Measurements from ENCODE around the gene FAM217A.

Gene FAM217A

DNA sequence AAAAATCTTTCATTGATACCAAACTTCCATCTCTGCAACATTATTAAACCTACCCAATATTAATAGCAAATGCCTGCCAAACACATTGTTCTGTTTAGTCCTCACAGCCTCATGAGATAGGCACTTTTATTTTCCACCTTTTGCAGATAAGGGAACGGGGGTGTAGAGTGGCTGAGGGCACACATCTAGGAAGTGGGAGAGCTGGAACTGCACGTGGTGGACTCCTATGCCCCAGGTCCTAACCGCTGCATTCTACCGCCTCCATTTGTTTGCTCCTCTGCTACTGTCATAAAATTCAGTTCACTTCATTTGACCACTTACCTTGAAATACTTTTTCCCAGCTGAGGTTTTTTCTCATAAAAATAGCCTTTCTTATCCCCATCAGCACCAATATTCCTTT, 7.6 kb downstream of the FAM217A start:
- H3K36me3 ChIP-seq (ENCODE audit: control insufficient read depth, insufficient read depth, low read length): no peaks in the 10 kb centered on the region
- TF ChIP-seq, protein P1, sequence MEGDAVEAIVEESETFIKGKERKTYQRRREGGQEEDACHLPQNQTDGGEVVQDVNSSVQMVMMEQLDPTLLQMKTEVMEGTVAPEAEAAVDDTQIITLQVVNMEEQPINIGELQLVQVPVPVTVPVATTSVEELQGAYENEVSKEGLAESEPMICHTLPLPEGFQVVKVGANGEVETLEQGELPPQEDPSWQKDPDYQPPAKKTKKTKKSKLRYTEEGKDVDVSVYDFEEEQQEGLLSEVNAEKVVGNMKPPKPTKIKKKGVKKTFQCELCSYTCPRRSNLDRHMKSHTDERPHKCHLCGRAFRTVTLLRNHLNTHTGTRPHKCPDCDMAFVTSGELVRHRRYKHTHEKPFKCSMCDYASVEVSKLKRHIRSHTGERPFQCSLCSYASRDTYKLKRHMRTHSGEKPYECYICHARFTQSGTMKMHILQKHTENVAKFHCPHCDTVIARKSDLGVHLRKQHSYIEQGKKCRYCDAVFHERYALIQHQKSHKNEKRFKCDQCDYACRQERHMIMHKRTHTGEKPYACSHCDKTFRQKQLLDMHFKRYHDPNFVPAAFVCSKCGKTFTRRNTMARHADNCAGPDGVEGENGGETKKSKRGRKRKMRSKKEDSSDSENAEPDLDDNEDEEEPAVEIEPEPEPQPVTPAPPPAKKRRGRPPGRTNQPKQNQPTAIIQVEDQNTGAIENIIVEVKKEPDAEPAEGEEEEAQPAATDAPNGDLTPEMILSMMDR (IDR thresholded peaks at IDR 0.05): no peak
- no peak overlapping the region for H3K4me3 ChIP-seq (ENCODE audit: low read depth, low read length)
- H2AFZ ChIP-seq: no peak overlapping the region
- H3K4me2 ChIP-seq (ENCODE audit: low read length): no peak overlapping the region
- no peaks in the 10 kb centered on the region for H3K9me3 ChIP-seq (ENCODE audit: control insufficient read depth, low read length)
- H3K27me3 ChIP-seq (ENCODE audit: control insufficient read depth, insufficient read depth, low read length): no peaks in the 10 kb centered on the region
- H3K79me2 ChIP-seq: no peaks in the 10 kb centered on the region
- no peak overlapping the region for H3K27ac ChIP-seq
- H3K4me1 ChIP-seq: no peaks in the 10 kb centered on the region
- H3K9ac ChIP-seq: no peak overlapping the region

DNA sequence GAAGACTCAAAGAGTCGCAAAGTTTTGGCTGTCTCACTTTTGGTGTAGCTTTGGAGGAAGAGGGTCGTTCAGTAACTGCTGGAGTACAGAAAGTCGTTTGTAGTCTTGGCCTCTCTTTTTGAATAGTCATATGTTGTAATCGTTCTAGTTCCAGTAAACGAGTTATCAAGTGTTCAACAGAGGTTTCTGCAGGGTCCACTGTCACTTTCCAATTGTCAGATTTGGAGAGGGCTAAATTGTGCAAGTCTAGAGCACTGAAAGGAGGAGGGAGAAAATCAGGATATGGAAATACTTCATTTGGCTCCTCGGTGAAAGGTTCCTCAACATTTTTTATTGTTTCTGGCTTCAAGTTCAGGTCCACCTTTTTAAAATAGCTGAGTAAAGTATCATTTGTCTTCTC, 9.7 kb downstream of the FAM217A start:
- TF ChIP-seq, protein P1 (IDR thresholded peaks at IDR 0.05): no peak

DNA sequence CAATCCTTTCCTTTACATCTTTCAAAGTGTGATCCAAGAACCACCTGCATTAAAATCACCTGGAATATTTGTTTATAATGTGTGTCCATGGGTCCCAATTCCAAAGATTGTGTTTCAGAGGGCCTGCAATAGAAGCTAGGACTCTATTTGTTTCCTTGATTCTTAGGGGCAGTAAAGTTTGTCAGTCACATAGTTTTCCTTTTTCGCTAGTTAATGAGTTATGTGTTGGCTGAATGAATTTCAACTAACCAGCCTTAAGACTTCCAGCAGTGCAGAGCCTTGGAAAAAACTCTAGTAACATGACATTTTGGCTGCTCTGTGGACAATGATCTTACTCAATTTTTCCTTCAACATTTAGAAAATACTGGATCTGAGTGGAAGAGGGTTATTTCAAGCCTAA, 11.3 kb downstream of the FAM217A start:
- TF ChIP-seq, protein P1 (IDR thresholded peaks at IDR 0.05): no peak
- Histone ChIP-seq H3K36me3 (ENCODE audit: control insufficient read depth, insufficient read depth, low read length) (no peaks in the 10 kb centered on the region), H3K4me3 (ENCODE audit: low read depth, low read length) (no peak overlapping the region), H3K9ac (no peak overlapping the region), H3K4me1 (no peaks in the 10 kb centered on the region), H3K27ac (no peak overlapping the region), H3K27me3 (ENCODE audit: control insufficient read depth, insufficient read depth, low read length) (no peaks in the 10 kb centered on the region), H2AFZ (no peak overlapping the region), H3K4me2 (ENCODE audit: low read length) (no peak overlapping the region), H3K9me3 (ENCODE audit: control insufficient read depth, low read length) (no peaks in the 10 kb centered on the region), H3K79me2 (no peaks in the 10 kb centered on the region)

More for the DNA sequence above, 9.7 kb downstream of the FAM217A start:
- Histone ChIP-seq H3K36me3 (ENCODE audit: control insufficient read depth, insufficient read depth, low read length) (no peaks in the 10 kb centered on the region), H3K4me2 (ENCODE audit: low read length) (no peak overlapping the region), H3K79me2 (no peaks in the 10 kb centered on the region), H3K4me3 (ENCODE audit: low read depth, low read length) (no peak overlapping the region), H3K9ac (no peak overlapping the region), H3K27ac (no peak overlapping the region), H3K27me3 (ENCODE audit: control insufficient read depth, insufficient read depth, low read length) (no peaks in the 10 kb centered on the region), H3K4me1 (no peaks in the 10 kb centered on the region), H2AFZ (no peak overlapping the region), H3K9me3 (ENCODE audit: control insufficient read depth, low read length) (no peaks in the 10 kb centered on the region)

DNA sequence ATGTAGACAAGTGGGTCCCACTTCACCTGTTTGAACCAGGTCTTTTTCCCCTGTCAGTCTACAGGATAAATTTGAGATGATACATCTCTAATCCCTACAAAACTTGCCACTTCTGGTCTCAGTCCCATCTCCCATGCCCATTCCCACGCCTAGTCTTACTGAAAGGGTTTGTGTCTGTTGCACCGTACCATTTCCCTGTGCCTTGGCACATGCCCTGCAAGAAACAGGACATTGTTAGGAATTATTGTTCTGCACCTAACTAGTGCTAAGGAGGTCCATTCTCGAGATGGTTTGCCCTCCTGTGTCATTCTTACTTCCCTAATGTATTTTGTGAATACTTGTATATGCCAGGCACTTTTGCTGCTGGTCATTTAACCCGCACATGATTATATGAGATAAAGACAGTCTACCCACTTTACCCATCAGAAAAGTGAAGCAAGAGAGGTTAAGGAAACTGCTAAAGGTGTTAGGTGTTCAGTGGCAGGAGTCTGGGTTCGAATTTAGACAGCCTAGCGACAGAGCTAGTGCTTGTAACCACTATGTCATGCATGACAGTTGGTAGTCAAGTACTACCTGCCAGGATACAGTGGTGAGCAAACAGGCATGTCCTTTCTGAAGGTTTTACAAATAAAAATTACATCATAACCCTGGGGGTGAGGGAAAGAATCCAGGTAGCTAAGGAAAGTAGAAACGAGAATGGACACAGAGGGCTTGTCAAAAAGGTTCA, 12.7 kb downstream of the FAM217A start:
- no peaks in the 10 kb centered on the region for H3K27me3 ChIP-seq (ENCODE audit: control insufficient read depth, insufficient read depth, low read length)
- TF ChIP-seq, protein P1 (IDR thresholded peaks at IDR 0.05): no peak
- no peak overlapping the region for H3K27ac ChIP-seq
- H3K4me3 ChIP-seq (ENCODE audit: low read depth, low read length): no peak overlapping the region
- H3K4me1 ChIP-seq: no peaks in the 10 kb centered on the region
- H3K79me2 ChIP-seq: no peaks in the 10 kb centered on the region
- H3K36me3 ChIP-seq (ENCODE audit: control insufficient read depth, insufficient read depth, low read length): no peaks in the 10 kb centered on the region
- no peak overlapping the region for H3K9ac ChIP-seq
- no peak overlapping the region for H3K4me2 ChIP-seq (ENCODE audit: low read length)
- H3K9me3 ChIP-seq (ENCODE audit: control insufficient read depth, low read length): no peaks in the 10 kb centered on the region
- no peak overlapping the region for H2AFZ ChIP-seq

Measured in parathyroid adenoma (tissue), 2 donors.